Brain microvascular endothelial cell (primary cell): ENCODE results near the gene PSAP.
A peak's percentile ranks its signal among the peaks of the same experiment; 100 is the strongest.

Experiments
- DNase-seq: peaks from one replicate; pipeline ENCODE4 v3.0.0-alpha.2; 2020
- H3K27ac ChIP-seq: fragments of 250-450 bp; sonication (Bioruptor Pico); 2 replicates; pipeline ENCODE4 v1.5.1; 2020; ENCODE audit warnings: mild to moderate bottlenecking, moderate library complexity
- H3K27me3 ChIP-seq: fragments of 250-450 bp; sonication (Bioruptor Pico); replicated peaks from 2 replicates; pipeline ENCODE4 v1.5.1; 2020; ENCODE audit warnings: mild to moderate bottlenecking
- H3K36me3 ChIP-seq: fragments of 250-450 bp; sonication (Bioruptor Pico); replicated peaks from 2 replicates; pipeline ENCODE4 v1.5.1; 2020; ENCODE audit warnings: mild to moderate bottlenecking
- H3K4me3 ChIP-seq: 2 replicates; pipeline ENCODE4 v1.5.1; 2011; ENCODE audit warnings: low read depth, mild to moderate bottlenecking, control low read depth, low read length, moderate library complexity
- in situ Hi-C: cut with HindIII; loops from 2 replicates; pipeline ENCODE4 v1.10.0; 2017; ENCODE audit warnings: low sequenced_read_pairs, low pct_ligation_motif_present
- TF ChIP-seq, protein P1 (sequence below): IDR thresholded peaks from 2 replicates; pipeline ENCODE4 v1.5.1; 2011; ENCODE audit warnings: low read depth, mild to moderate bottlenecking, moderate library complexity, low read length, control low read depth, inconsistent platforms; ENCODE audit errors: missing control alignments

The PSAP gene

DNA sequence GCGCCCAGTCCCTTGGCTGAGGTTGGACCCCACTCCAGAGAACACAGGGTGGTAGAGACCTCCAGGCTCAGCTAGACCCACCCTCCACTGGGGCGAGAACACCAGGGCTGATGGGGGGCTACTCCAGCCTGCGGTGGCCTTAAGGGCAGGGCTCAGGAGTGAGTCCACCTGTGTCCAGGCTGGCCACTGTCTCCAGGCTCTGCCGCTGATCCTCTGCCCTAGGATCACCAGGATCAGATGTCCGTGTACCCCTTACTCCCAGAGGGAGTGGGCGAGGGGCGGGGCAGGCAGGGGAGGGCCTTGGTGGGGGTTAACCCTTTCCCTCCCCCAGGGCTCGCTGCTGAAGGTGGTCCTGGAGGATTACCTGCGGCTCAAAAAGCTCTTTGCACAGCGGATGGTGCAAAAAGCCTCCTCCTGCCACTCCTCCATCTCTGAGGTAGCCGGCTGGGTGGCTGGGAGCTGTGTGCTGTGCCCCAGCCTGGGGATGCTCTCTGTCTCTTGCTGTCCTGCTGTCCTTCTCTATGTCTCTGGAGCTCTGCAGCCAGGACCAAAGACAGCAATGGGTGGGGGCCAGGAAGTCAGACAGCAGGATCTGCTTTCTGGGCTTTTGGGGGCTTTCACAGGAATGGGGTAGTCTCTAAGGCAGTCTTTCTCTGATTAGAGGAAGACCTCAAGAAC, 38.0 kb downstream of the PSAP start:
- DNase-seq = no peak
- no peak overlapping the region for H3K4me3 ChIP-seq
- in situ Hi-C loops = no loop called here
- peaks cover 40% of the 10 kb centered on the region for H3K36me3 ChIP-seq
- H3K27ac ChIP-seq = no peak overlapping the region
- TF ChIP-seq, protein P1, sequence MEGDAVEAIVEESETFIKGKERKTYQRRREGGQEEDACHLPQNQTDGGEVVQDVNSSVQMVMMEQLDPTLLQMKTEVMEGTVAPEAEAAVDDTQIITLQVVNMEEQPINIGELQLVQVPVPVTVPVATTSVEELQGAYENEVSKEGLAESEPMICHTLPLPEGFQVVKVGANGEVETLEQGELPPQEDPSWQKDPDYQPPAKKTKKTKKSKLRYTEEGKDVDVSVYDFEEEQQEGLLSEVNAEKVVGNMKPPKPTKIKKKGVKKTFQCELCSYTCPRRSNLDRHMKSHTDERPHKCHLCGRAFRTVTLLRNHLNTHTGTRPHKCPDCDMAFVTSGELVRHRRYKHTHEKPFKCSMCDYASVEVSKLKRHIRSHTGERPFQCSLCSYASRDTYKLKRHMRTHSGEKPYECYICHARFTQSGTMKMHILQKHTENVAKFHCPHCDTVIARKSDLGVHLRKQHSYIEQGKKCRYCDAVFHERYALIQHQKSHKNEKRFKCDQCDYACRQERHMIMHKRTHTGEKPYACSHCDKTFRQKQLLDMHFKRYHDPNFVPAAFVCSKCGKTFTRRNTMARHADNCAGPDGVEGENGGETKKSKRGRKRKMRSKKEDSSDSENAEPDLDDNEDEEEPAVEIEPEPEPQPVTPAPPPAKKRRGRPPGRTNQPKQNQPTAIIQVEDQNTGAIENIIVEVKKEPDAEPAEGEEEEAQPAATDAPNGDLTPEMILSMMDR = no peak
- H3K27me3 ChIP-seq = no peaks in the 10 kb centered on the region

DNA sequence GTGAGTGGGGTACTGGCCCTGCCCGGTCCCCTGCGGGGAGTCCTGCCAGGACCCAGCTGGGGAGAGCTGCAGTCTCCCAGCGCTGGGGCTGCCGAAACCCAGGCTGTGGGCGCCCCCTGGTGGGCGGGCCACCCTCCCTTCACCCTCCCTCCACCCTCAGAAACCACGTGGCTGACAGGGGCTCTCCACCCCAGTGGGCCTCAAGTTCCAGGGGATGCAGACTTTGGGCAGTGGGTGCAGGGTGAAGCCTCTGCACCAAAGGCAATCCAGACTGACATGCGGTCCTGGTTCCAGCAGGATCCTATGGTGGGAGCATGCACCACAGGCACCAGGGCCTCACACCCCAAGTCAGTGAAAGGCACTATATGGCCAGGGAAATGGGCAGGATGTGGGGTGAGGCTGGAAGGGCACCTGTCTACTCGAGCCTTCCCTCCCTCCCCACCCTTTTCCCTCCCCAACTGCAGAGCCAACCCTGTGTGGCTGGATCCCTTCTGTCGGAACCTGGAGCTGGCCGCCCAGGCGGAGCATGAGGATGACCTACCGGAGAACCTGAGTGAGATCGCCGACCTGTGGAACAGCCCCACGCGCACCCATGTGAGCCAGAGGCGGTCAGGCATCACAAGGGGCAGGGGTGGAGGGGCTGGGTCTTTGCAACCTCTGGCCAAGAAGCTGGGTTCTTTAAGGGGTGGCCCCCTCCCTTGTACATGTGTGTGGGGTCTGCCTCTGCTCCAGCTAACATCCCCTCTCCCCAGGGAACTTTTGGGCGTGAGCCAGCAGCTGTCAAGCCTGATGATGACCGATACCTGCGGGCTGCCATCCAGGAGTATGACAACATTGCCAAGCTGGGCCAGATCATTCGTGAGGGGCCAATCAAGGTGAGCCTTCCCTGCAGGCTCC, 38.8 kb downstream of the PSAP start:
- peak; percentile 30 for DNase-seq
- no peak overlapping the region for H3K4me3 ChIP-seq
- in situ Hi-C loops = no loop called here

DNA sequence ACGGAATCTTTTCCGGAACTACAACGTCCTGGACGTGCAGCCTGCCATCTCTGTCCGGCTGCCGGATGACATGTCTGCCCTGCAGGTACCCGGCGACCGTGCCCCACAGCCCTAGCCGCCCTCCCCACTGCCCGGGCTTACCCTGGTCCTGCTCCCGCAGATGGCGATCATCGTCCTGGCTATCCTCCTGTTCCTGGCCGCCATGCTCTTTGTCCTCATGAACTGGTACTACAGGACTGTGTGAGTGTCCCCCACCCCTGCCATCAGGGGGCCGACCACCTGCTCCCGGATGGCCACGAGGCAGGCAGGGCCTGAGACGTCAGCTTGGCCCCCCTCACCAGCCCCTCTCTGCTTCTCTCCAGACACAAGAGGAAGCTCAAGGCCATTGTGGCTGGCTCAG, 39.7 kb downstream of the PSAP start:
- DNase-seq = no peak
- Histone ChIP-seq H3K4me3 (no peak overlapping the region), H3K36me3 (peaks cover 23% of the 10 kb centered on the region), H3K27ac (no peak overlapping the region), H3K27me3 (no peaks in the 10 kb centered on the region)
- in situ Hi-C loops = no loop called here
- TF ChIP-seq, protein P1 = no peak

More for the DNA sequence above, 38.8 kb downstream of the PSAP start:
- Histone ChIP-seq H3K36me3 (peaks cover 32% of the 10 kb centered on the region), H3K27ac (no peak overlapping the region), H3K27me3 (no peaks in the 10 kb centered on the region)
- TF ChIP-seq, protein P1 = peak; percentile 83

- H3K27ac ChIP-seq = no peak overlapping the region
- H3K27me3 ChIP-seq = peaks cover 4% of the 10 kb centered on the region
- TF ChIP-seq, protein P1 = no peak
- H3K4me3 ChIP-seq = no peak overlapping the region
- DNase-seq = no peak
- in situ Hi-C loops = no loop called here
- H3K36me3 ChIP-seq = peaks cover 12% of the 10 kb centered on the region
Observed at GRCh38 chr10:71810048-71810750, 40.9 kb downstream of the PSAP start.

GRCh38 chr10:71809628-71810027, 41.4 kb downstream of the PSAP start:
- Histone ChIP-seq H3K27me3 (peaks cover 4% of the 10 kb centered on the region), H3K4me3 (no peak overlapping the region)
- in situ Hi-C loops = no loop called here

More at GRCh38 chr10:71809628-71810027, 41.4 kb downstream of the PSAP start:
- Histone ChIP-seq H3K27ac (no peak overlapping the region), H3K36me3 (peaks cover 11% of the 10 kb centered on the region)
- TF ChIP-seq, protein P1 = no peak
- no peak for DNase-seq
